CD14-positive monocyte (primary cell): ENCODE data around the gene PCGF1. TPM values are rescaled to one million over a fixed set of nuclear protein-coding genes. Genes with fewer than 3 reads are reported as not detected.

Source experiments
- DNase-seq, 3 donors: peaks; one replicate each; pipeline ENCODE4 v3.0.0-alpha.2; 2011 to 2022
- H2AFZ ChIP-seq: 2 replicates; pipeline ENCODE4 v1.6.0; 2012; ENCODE audit warnings: mild to moderate bottlenecking, low read depth, low read length, inconsistent platforms; ENCODE audit not compliant: insufficient read depth, poor library complexity, severe bottlenecking
- H3K27ac ChIP-seq, 2 donors: 1 replicate in 1 of 2; 2 replicates in 1 of 2; pipeline ENCODE4 v1.5.1; 2012 to 2013; ENCODE audit warnings: low read length in 2 of 2, control low read depth in 1 of 2, inconsistent platforms in 1 of 2, low read depth in 1 of 2, mild to moderate bottlenecking in 1 of 2
- H3K27me3 ChIP-seq, 2 donors: one replicate each; pipeline versions ENCODE4 v1.6.0 to v1.6.1; 2011 to 2013; ENCODE audit warnings: low read length in 2 of 2; ENCODE audit not compliant: control insufficient read depth in 2 of 2, insufficient read depth in 2 of 2
- H3K36me3 ChIP-seq, 2 donors: replicated peaks in 1 of 2; 1 replicate in 1 of 2; 2 replicates in 1 of 2; pipeline versions ENCODE4 v1.5.1 to v1.6.1; 2012 to 2013; ENCODE audit warnings: low read length in 2 of 2, control low read depth in 1 of 2, inconsistent platforms in 1 of 2, mild to moderate bottlenecking in 1 of 2; ENCODE audit not compliant: insufficient read depth in 2 of 2, control insufficient read depth in 1 of 2
- H3K4me1 ChIP-seq, 2 donors: 1 replicate in 1 of 2; 2 replicates in 1 of 2; pipeline versions ENCODE4 v1.5.1 to v1.6.1; 2012 to 2013; ENCODE audit warnings: low read length in 2 of 2, control low read depth in 1 of 2, inconsistent platforms in 1 of 2, mild to moderate bottlenecking in 1 of 2, moderate library complexity in 1 of 2; ENCODE audit not compliant: insufficient read depth in 2 of 2, control insufficient read depth in 1 of 2
- H3K4me2 ChIP-seq: replicated peaks from 2 replicates; pipeline ENCODE3; 2012; ENCODE audit warnings: low read length, moderate library complexity, mild to moderate bottlenecking; ENCODE audit not compliant: poor library complexity, severe bottlenecking; ENCODE audit errors: extremely low read depth
- H3K4me3 ChIP-seq, 3 experiments: fragments of 200-600 bp in 1 of 3; sonication (generic) in 1 of 3; replicated peaks in 1 of 3; 1 replicate in 2 of 3; 2 replicates in 1 of 3; pipeline ENCODE4 v1.5.1; 2011 to 2013; ENCODE audit warnings: low read length in 3 of 3, mild to moderate bottlenecking in 3 of 3, control low read depth in 2 of 3, low read depth in 2 of 3, inconsistent platforms in 1 of 3, moderate library complexity in 1 of 3
- H3K79me2 ChIP-seq: 2 replicates; pipeline ENCODE4 v1.6.0; 2012; ENCODE audit warnings: mild to moderate bottlenecking, control low read depth, inconsistent platforms, low read length, moderate library complexity; ENCODE audit not compliant: insufficient read depth
- H3K9ac ChIP-seq: 2 replicates; pipeline ENCODE4 v1.6.0; 2017; ENCODE audit warnings: low read length, mild to moderate bottlenecking; ENCODE audit not compliant: insufficient read depth, poor library complexity, severe bottlenecking
- H3K9me3 ChIP-seq, 2 donors: replicated peaks in 1 of 2; 1 replicate in 1 of 2; 2 replicates in 1 of 2; pipeline versions ENCODE4 v1.5.1 to v1.6.1; 2012 to 2013; ENCODE audit warnings: low read length in 2 of 2, control low read depth in 1 of 2; ENCODE audit not compliant: control insufficient read depth in 1 of 2, insufficient read depth in 1 of 2
- H4K20me1 ChIP-seq: 2 replicates; pipeline ENCODE4 v1.6.0; 2012; ENCODE audit warnings: mild to moderate bottlenecking, low read length, control low read depth, moderate library complexity; ENCODE audit not compliant: insufficient read depth
- H3K27ac Mint-ChIP-seq, 7 donors: one replicate each; pipeline ENCODE4 v1.8.0; 2020; ENCODE audit warnings: mild to moderate bottlenecking in 7 of 7, mixed read lengths in 7 of 7, moderate library complexity in 6 of 7, inconsistent platforms in 2 of 7
- H3K27me3 Mint-ChIP-seq, 3 donors: one replicate each; pipeline ENCODE4 v1.8.0; 2021 to 2022; ENCODE audit warnings: low read depth in 3 of 3, mild to moderate bottlenecking in 3 of 3, mixed read lengths in 3 of 3, moderate library complexity in 3 of 3, inconsistent platforms in 1 of 3
- H3K36me3 Mint-ChIP-seq, 2 donors: one replicate each; pipeline ENCODE4 v1.8.0; 2020; ENCODE audit warnings: mixed read lengths in 2 of 2, inconsistent platforms in 1 of 2, mild to moderate bottlenecking in 1 of 2
- H3K4me1 Mint-ChIP-seq: one replicate; pipeline ENCODE4 v1.8.0; 2020; ENCODE audit warnings: mild to moderate bottlenecking, mixed read lengths
- H3K4me3 Mint-ChIP-seq, 2 donors: one replicate each; pipeline ENCODE4 v1.8.0; 2020; ENCODE audit warnings: mild to moderate bottlenecking in 2 of 2, mixed read lengths in 2 of 2, moderate library complexity in 1 of 2
- H3K9me3 Mint-ChIP-seq, 7 donors: one replicate each; pipeline ENCODE4 v1.8.0; 2020 to 2022; ENCODE audit warnings: mixed read lengths in 7 of 7, mild to moderate bottlenecking in 6 of 7, moderate library complexity in 6 of 7, inconsistent platforms in 2 of 7
- CTCF ChIP-seq: fragments of 200-600 bp; IDR thresholded peaks from one replicate; pipeline ENCODE4 v1.8.0; 2022; ENCODE audit warnings: antibody characterized with exemption, mild to moderate bottlenecking
- WGBS: methylation state at CpG from one replicate; pipeline ENCODE4 v1.1.5; 2013; ENCODE audit warnings: missing lambda C conversion rate; ENCODE audit not compliant: insufficient coverage; 5-methylcytosine and 5-hydroxymethylcytosine counted together
- intact Hi-C, 2 donors: fragments of 100-400 bp; cut with micrococcal nuclease; formaldehyde crosslinking; loops; one replicate each; pipeline versions ENCODE4 v1.15.0 to v1.15.1; 2023
- polyA plus RNA-seq, 3 donors: library from polyadenylated mRNA; depleted of rRNA in 1 of 3; unstranded in 2 of 3; stranded (reverse) in 1 of 3; fragments of 300-500 nt in 2 of 3; fragments of >200 nt in 1 of 3; fragmentation: Illumina TruSeq in 2 of 3; gene quantifications; 1 replicate in 2 of 3; 2 replicates in 1 of 3; pipeline ENCODE4 v1.2.3, GENCODE V29; 2012 to 2021

PCGF1 gene
- polyA plus RNA-seq, 3 donors, result 18.0 to 30.5 (median 20.5) TPM

- Histone ChIP-seq H3K4me2 (peak within 1 kb of the TSS; percentile 95), H3K4me3 (peak within 1 kb of the TSS; percentile 61 to 94 (median 86)), H3K27me3 (no peaks in the 10 kb centered on the region), H3K27ac (peak within 1 kb of the TSS; percentile 84 to 90), H3K9ac (peak within 1 kb of the TSS; percentile 76), H4K20me1 (peaks cover 20% of the 10 kb centered on the region), H3K9me3 (no peaks in the 10 kb centered on the region), H3K4me1 (peaks cover 24 to 32% of the 10 kb centered on the region in 2 donors), H2AFZ (peak within 1 kb of the TSS; percentile 98), H3K36me3 (peaks cover 18 to 40% of the 10 kb centered on the region in 2 donors), H3K79me2 (peaks cover 49% of the 10 kb centered on the region)
- DNase-seq, result peak; percentile 93 to 95 (median 94)
- Mint-ChIP-seq H3K27ac (peak within 1 kb of the TSS; percentile 90 to 100 (median 99)), H3K9me3 (no peaks in the 10 kb centered on the region), H3K4me3 (peak within 1 kb of the TSS; percentile 100), H3K27me3 (peaks cover 0 to 2% (median 0%) of the 10 kb centered on the region in 3 donors), H3K36me3 (peaks cover 31 to 47% of the 10 kb centered on the region in 2 donors), H3K4me1 (peaks cover 29% of the 10 kb centered on the region)
- intact Hi-C loops, result loop anchor here (1.0 to 5.0 kb wide), 6 partner anchors 28 to 104 kb away; partner anchors contain the start of genes AUP1 (in 2 of the 2), HTRA2 (in 2 of the 2), INO80B (in 2 of the 2) and DQX1 (in 1 of the 2)
- 1% methylated on average over 43 of the region's 50 CpGs for WGBS
- TF ChIP-seq CTCF, result peak; percentile 88
These were observed 24.5 kb downstream of the PCGF1 start, which contains the start of the genes CCDC142 and TTC31 for GRCh38 chr2:74482801-74483674. CCDC142 (minus strand) TSS chr2:74482998; CDS start chr2:74482837, 161 bp downstream. TTC31 (plus strand) TSS chr2:74483081; CDS start chr2:74483096, 15 bp downstream.
